ENCODE results near the gene SGSM1. TPM values are rescaled to one million over a fixed set of nuclear protein-coding genes. Genes with fewer than 3 reads are reported as not detected.

SGSM1 gene
- total RNA-seq, 1 experiment from 2014 or later, result not detected

- Histone ChIP-seq H3K36me3 (ENCODE audit: insufficient read depth, low read length) (no peaks in the 10 kb centered on the region), H3K79me2 (ENCODE audit: low read length) (no peaks in the 10 kb centered on the region), H3K9me3 (ENCODE audit: low read length) (no peaks in the 10 kb centered on the region), H3K4me2 (ENCODE audit: low read depth, low read length, poor library complexity, severe bottlenecking) (no peak overlapping the region), H3K9me2 (replicated peaks; ENCODE audit: insufficient read depth, low read length) (no peaks in the 10 kb centered on the region), H3K9ac (ENCODE audit: low read length) (no peak overlapping the region), H3K27ac (ENCODE audit: low read length) (no peak overlapping the region), H4K20me1 (ENCODE audit: insufficient read depth, low read depth, low read length) (no peaks in the 10 kb centered on the region), H3K4me1 (ENCODE audit: low read length) (no peaks in the 10 kb centered on the region), H3K27me3 (ENCODE audit: low read length) (no peaks in the 10 kb centered on the region), H3K4me3 (ENCODE audit: low read length) (no peak overlapping the region), H2AFZ (ENCODE audit: low read length) (no peak overlapping the region)
- DNase-seq, result no peak
Measured at GRCh38 chr22:24813861-24814770, 8.1 kb downstream of the SGSM1 start.

DNA sequence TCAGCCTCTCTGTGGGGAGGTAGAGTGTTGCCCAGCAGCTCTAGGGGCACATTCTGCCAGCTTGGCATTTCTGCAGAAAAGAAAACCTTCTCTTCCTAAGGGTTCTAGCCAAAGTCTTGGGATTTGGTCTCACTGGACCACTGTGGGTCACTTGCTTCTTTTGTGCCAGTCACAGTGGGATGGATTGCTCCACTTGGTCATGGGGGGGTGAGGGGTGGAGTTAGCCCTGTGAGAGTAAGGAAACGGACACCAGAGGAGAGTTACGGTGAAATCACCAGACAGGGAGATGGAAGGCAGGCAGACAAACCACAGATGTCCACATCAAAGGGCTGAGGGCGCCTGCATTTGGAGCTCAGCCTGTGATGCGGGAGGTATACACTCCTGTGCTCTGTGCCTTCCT is 10.8 kb downstream of the SGSM1 start:
- Histone ChIP-seq H3K79me2 (ENCODE audit: low read length) (no peaks in the 10 kb centered on the region), H3K4me1 (ENCODE audit: low read length) (no peaks in the 10 kb centered on the region), H3K27ac (ENCODE audit: low read length) (no peak overlapping the region), H3K9me3 (ENCODE audit: low read length) (no peaks in the 10 kb centered on the region), H2AFZ (ENCODE audit: low read length) (no peak overlapping the region), H3K27me3 (ENCODE audit: low read length) (no peaks in the 10 kb centered on the region), H3K9me2 (replicated peaks; ENCODE audit: insufficient read depth, low read length) (no peaks in the 10 kb centered on the region), H3K4me2 (ENCODE audit: low read depth, low read length, poor library complexity, severe bottlenecking) (no peak overlapping the region), H3K4me3 (ENCODE audit: low read length) (no peak overlapping the region), H3K9ac (ENCODE audit: low read length) (no peak overlapping the region), H4K20me1 (ENCODE audit: insufficient read depth, low read depth, low read length) (no peaks in the 10 kb centered on the region), H3K36me3 (ENCODE audit: insufficient read depth, low read length) (no peaks in the 10 kb centered on the region)
- DNase-seq, result no peak

- DNase-seq, result no peak
- Histone ChIP-seq H4K20me1 (ENCODE audit: insufficient read depth, low read depth, low read length) (no peaks in the 10 kb centered on the region), H3K4me3 (ENCODE audit: low read length) (no peak overlapping the region), H3K9ac (ENCODE audit: low read length) (no peak overlapping the region), H3K27ac (ENCODE audit: low read length) (no peak overlapping the region), H3K4me1 (ENCODE audit: low read length) (no peaks in the 10 kb centered on the region), H3K9me3 (ENCODE audit: low read length) (no peaks in the 10 kb centered on the region), H3K27me3 (ENCODE audit: low read length) (no peaks in the 10 kb centered on the region), H3K36me3 (ENCODE audit: insufficient read depth, low read length) (no peaks in the 10 kb centered on the region), H3K4me2 (ENCODE audit: low read depth, low read length, poor library complexity, severe bottlenecking) (no peak overlapping the region), H3K79me2 (ENCODE audit: low read length) (no peaks in the 10 kb centered on the region), H3K9me2 (replicated peaks; ENCODE audit: insufficient read depth, low read length) (no peaks in the 10 kb centered on the region), H2AFZ (ENCODE audit: low read length) (no peak overlapping the region)
Measured at GRCh38 chr22:24819487-24819886, 13.5 kb downstream of the SGSM1 start.

GRCh38 chr22:24819911-24820461 is 14.0 kb downstream of the SGSM1 start:
- no peaks in the 10 kb centered on the region for H3K79me2 ChIP-seq (ENCODE audit: low read length)
- no peaks in the 10 kb centered on the region for H3K9me3 ChIP-seq (ENCODE audit: low read length)
- H3K27ac ChIP-seq (ENCODE audit: low read length), result no peak overlapping the region
- no peaks in the 10 kb centered on the region for H3K36me3 ChIP-seq (ENCODE audit: insufficient read depth, low read length)
- H3K4me3 ChIP-seq (ENCODE audit: low read length), result no peak overlapping the region
- no peak overlapping the region for H3K9ac ChIP-seq (ENCODE audit: low read length)
- no peak for DNase-seq
- H3K27me3 ChIP-seq (ENCODE audit: low read length), result no peaks in the 10 kb centered on the region
- no peak overlapping the region for H2AFZ ChIP-seq (ENCODE audit: low read length)
- H3K9me2 ChIP-seq (replicated peaks; ENCODE audit: insufficient read depth, low read length), result no peaks in the 10 kb centered on the region
- no peaks in the 10 kb centered on the region for H4K20me1 ChIP-seq (ENCODE audit: insufficient read depth, low read depth, low read length)
- no peaks in the 10 kb centered on the region for H3K4me1 ChIP-seq (ENCODE audit: low read length)
- no peak overlapping the region for H3K4me2 ChIP-seq (ENCODE audit: low read depth, low read length, poor library complexity, severe bottlenecking)

- no peaks in the 10 kb centered on the region for H3K9me2 ChIP-seq (replicated peaks; ENCODE audit: insufficient read depth, low read length)
- H3K9ac ChIP-seq (ENCODE audit: low read length), result no peak overlapping the region
- H2AFZ ChIP-seq (ENCODE audit: low read length), result no peak overlapping the region
- no peaks in the 10 kb centered on the region for H3K4me1 ChIP-seq (ENCODE audit: low read length)
- H3K36me3 ChIP-seq (ENCODE audit: insufficient read depth, low read length), result no peaks in the 10 kb centered on the region
- no peak for DNase-seq
- no peaks in the 10 kb centered on the region for H3K79me2 ChIP-seq (ENCODE audit: low read length)
- no peak overlapping the region for H3K4me3 ChIP-seq (ENCODE audit: low read length)
- no peak overlapping the region for H3K4me2 ChIP-seq (ENCODE audit: low read depth, low read length, poor library complexity, severe bottlenecking)
- H3K27me3 ChIP-seq (ENCODE audit: low read length), result no peaks in the 10 kb centered on the region
- no peak overlapping the region for H3K27ac ChIP-seq (ENCODE audit: low read length)
- no peaks in the 10 kb centered on the region for H4K20me1 ChIP-seq (ENCODE audit: insufficient read depth, low read depth, low read length)
- no peaks in the 10 kb centered on the region for H3K9me3 ChIP-seq (ENCODE audit: low read length)
Measured at GRCh38 chr22:24822471-24822870, 16.5 kb downstream of the SGSM1 start.

GRCh38 chr22:24823787-24824186 is 17.8 kb downstream of the SGSM1 start:
- H3K27ac ChIP-seq (ENCODE audit: low read length), result no peak overlapping the region
- H3K27me3 ChIP-seq (ENCODE audit: low read length), result no peaks in the 10 kb centered on the region
- no peaks in the 10 kb centered on the region for H3K79me2 ChIP-seq (ENCODE audit: low read length)
- H3K4me3 ChIP-seq (ENCODE audit: low read length), result no peak overlapping the region
- H3K9me3 ChIP-seq (ENCODE audit: low read length), result no peaks in the 10 kb centered on the region
- H3K36me3 ChIP-seq (ENCODE audit: insufficient read depth, low read length), result no peaks in the 10 kb centered on the region
- DNase-seq, result no peak
- H3K9ac ChIP-seq (ENCODE audit: low read length), result no peak overlapping the region
- H3K4me2 ChIP-seq (ENCODE audit: low read depth, low read length, poor library complexity, severe bottlenecking), result no peak overlapping the region
- H3K9me2 ChIP-seq (replicated peaks; ENCODE audit: insufficient read depth, low read length), result no peaks in the 10 kb centered on the region
- no peaks in the 10 kb centered on the region for H3K4me1 ChIP-seq (ENCODE audit: low read length)
- H2AFZ ChIP-seq (ENCODE audit: low read length), result no peak overlapping the region
- no peaks in the 10 kb centered on the region for H4K20me1 ChIP-seq (ENCODE audit: insufficient read depth, low read depth, low read length)

DNA sequence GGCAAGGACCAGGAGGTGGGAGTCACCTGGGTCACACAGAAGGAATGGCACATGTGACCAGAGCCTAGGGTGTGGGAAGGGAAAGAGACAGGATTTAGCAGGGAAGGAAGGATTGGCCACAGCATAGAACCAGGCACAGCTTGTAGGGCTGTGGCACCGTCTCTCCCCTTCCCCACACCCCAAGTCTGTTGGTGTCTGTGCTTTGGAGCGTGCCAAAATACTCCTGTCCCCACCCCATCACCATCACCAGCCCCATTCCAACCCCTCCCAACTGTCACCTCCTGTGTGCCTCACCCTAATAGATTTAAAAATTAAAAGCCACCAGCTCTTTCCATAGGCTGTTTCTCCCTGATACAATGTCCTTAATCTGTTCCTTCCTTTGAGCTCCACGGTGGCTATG is 18.2 kb downstream of the SGSM1 start:
- no peak overlapping the region for H3K4me3 ChIP-seq (ENCODE audit: low read length)
- H3K9ac ChIP-seq (ENCODE audit: low read length), result no peak overlapping the region
- no peak overlapping the region for H2AFZ ChIP-seq (ENCODE audit: low read length)
- H3K27ac ChIP-seq (ENCODE audit: low read length), result no peak overlapping the region
- no peaks in the 10 kb centered on the region for H4K20me1 ChIP-seq (ENCODE audit: insufficient read depth, low read depth, low read length)
- H3K9me2 ChIP-seq (replicated peaks; ENCODE audit: insufficient read depth, low read length), result no peaks in the 10 kb centered on the region
- no peaks in the 10 kb centered on the region for H3K4me1 ChIP-seq (ENCODE audit: low read length)
- H3K79me2 ChIP-seq (ENCODE audit: low read length), result no peaks in the 10 kb centered on the region
- H3K36me3 ChIP-seq (ENCODE audit: insufficient read depth, low read length), result no peaks in the 10 kb centered on the region
- DNase-seq, result no peak
- no peaks in the 10 kb centered on the region for H3K27me3 ChIP-seq (ENCODE audit: low read length)
- H3K9me3 ChIP-seq (ENCODE audit: low read length), result no peaks in the 10 kb centered on the region
- no peak overlapping the region for H3K4me2 ChIP-seq (ENCODE audit: low read depth, low read length, poor library complexity, severe bottlenecking)

DNA sequence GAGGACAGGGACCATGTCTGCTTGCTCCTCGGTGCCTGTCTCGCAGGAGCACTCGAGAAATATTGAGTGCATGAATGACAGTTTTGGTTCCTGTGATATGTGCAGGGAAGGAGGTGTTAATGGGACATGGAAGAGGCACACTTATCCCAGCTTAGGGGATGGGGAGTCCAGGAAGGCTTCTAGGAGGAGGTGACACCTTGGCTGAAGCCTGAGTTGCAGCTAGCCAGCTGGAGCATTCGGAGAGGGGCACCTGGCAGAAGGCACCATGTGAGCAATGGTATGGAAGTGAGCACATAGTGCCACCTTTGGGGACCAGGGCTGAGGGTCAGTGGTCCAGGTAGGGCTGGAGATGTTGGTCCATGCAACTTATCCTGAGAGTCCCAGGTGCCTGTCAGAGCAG is 18.9 kb downstream of the SGSM1 start:
- Histone ChIP-seq H2AFZ (ENCODE audit: low read length) (no peak overlapping the region), H3K79me2 (ENCODE audit: low read length) (no peaks in the 10 kb centered on the region), H3K27ac (ENCODE audit: low read length) (no peak overlapping the region), H3K9me2 (replicated peaks; ENCODE audit: insufficient read depth, low read length) (no peaks in the 10 kb centered on the region), H3K4me2 (ENCODE audit: low read depth, low read length, poor library complexity, severe bottlenecking) (no peak overlapping the region), H3K27me3 (ENCODE audit: low read length) (no peaks in the 10 kb centered on the region), H3K9ac (ENCODE audit: low read length) (no peak overlapping the region), H3K9me3 (ENCODE audit: low read length) (no peaks in the 10 kb centered on the region), H4K20me1 (ENCODE audit: insufficient read depth, low read depth, low read length) (no peaks in the 10 kb centered on the region), H3K4me3 (ENCODE audit: low read length) (no peak overlapping the region), H3K36me3 (ENCODE audit: insufficient read depth, low read length) (no peaks in the 10 kb centered on the region), H3K4me1 (ENCODE audit: low read length) (no peaks in the 10 kb centered on the region)
- no peak for DNase-seq

Data from Karpas-422 (cell line).